Trophoblast cell (in vitro differentiated cells and primary cell): ENCODE measurements around the gene SCARF1.
"Not testable (repeated sequence)": the region's sequence is repeated elsewhere in the genome, so short reads cannot be mapped to it uniquely, and the experiment has no call there.

Experiments
- DNase-seq, 2 donors: peaks; one replicate each; pipeline ENCODE4 v3.0.0-alpha.2; 2016
- H2AFZ ChIP-seq: 2 replicates; pipeline ENCODE4 v1.6.1; 2013; ENCODE audit warnings: low read length, moderate library complexity, mild to moderate bottlenecking; ENCODE audit not compliant: insufficient read depth, poor library complexity
- H2AK5ac ChIP-seq: 2 replicates; pipeline ENCODE4 v1.6.1; 2013; ENCODE audit warnings: mild to moderate bottlenecking, low read length
- H2BK120ac ChIP-seq: 2 replicates; pipeline ENCODE4 v1.6.1; 2013; ENCODE audit warnings: low read length, mild to moderate bottlenecking, moderate library complexity; ENCODE audit not compliant: insufficient read depth, poor library complexity
- H2BK12ac ChIP-seq: 2 replicates; pipeline ENCODE4 v1.6.1; 2013; ENCODE audit warnings: mild to moderate bottlenecking, low read length, moderate library complexity
- H2BK5ac ChIP-seq: 2 replicates; pipeline ENCODE4 v1.6.1; 2013; ENCODE audit warnings: low read length, low read depth, moderate library complexity, mild to moderate bottlenecking; ENCODE audit not compliant: poor library complexity
- H3K14ac ChIP-seq: 2 replicates; pipeline ENCODE4 v1.6.1; 2013; ENCODE audit warnings: mild to moderate bottlenecking, low read length
- H3K18ac ChIP-seq: 2 replicates; pipeline ENCODE4 v1.6.1; 2013; ENCODE audit warnings: mild to moderate bottlenecking, low read length
- H3K23ac ChIP-seq: 2 replicates; pipeline ENCODE4 v1.6.1; 2013; ENCODE audit warnings: low read length
- H3K27ac ChIP-seq: 2 replicates; pipeline ENCODE4 v1.5.1; 2013; ENCODE audit warnings: low read depth, mild to moderate bottlenecking, inconsistent platforms, low read length, moderate library complexity
- H3K27me3 ChIP-seq: 2 replicates; pipeline ENCODE4 v1.6.1; 2013; ENCODE audit warnings: inconsistent platforms, mild to moderate bottlenecking, low read length, moderate library complexity; ENCODE audit not compliant: insufficient read depth
- H3K36me3 ChIP-seq, 2 experiments: 1 replicate in 1 of 2; 2 replicates in 1 of 2; pipeline ENCODE4 v1.6.1; 2013; ENCODE audit warnings: low read length in 2 of 2, mild to moderate bottlenecking in 2 of 2, moderate library complexity in 1 of 2; ENCODE audit not compliant: insufficient read depth in 2 of 2, control insufficient read depth in 1 of 2
- H3K4ac ChIP-seq: 2 replicates; pipeline ENCODE4 v1.6.1; 2013; ENCODE audit warnings: low read depth, mild to moderate bottlenecking, low read length, moderate library complexity
- H3K4me1 ChIP-seq, 2 experiments: 1 replicate in 1 of 2; 2 replicates in 1 of 2; pipeline ENCODE4 v1.6.1; 2013; ENCODE audit warnings: low read length in 2 of 2, mild to moderate bottlenecking in 2 of 2, moderate library complexity in 1 of 2; ENCODE audit not compliant: insufficient read depth in 2 of 2, control insufficient read depth in 1 of 2
- H3K4me2 ChIP-seq: 2 replicates; pipeline ENCODE4 v1.6.1; 2013; ENCODE audit warnings: inconsistent platforms, mild to moderate bottlenecking, low read length, moderate library complexity
- H3K4me3 ChIP-seq: 2 replicates; pipeline ENCODE4 v1.5.1; 2013; ENCODE audit warnings: mild to moderate bottlenecking, low read depth, low read length, inconsistent platforms
- H3K79me1 ChIP-seq: one replicate; pipeline ENCODE4 v1.6.1; 2013; ENCODE audit warnings: low read length
- H3K79me2 ChIP-seq: 2 replicates; pipeline ENCODE4 v1.6.1; 2013; ENCODE audit warnings: low read length, mild to moderate bottlenecking; ENCODE audit not compliant: control insufficient read depth, insufficient read depth, poor library complexity
- H3K9ac ChIP-seq: 2 replicates; pipeline ENCODE4 v1.6.1; 2013; ENCODE audit warnings: mild to moderate bottlenecking, low read length
- H3K9me3 ChIP-seq: 2 replicates; pipeline ENCODE4 v1.6.1; 2013; ENCODE audit warnings: low read depth, mild to moderate bottlenecking, control low read depth, inconsistent platforms, low read length; ENCODE audit not compliant: insufficient read depth
- H4K12ac ChIP-seq: 2 replicates; pipeline ENCODE4 v1.6.1; 2013; ENCODE audit warnings: low read depth, mild to moderate bottlenecking, low read length, moderate library complexity
- H4K8ac ChIP-seq: 2 replicates; pipeline ENCODE4 v1.6.1; 2013; ENCODE audit warnings: low read depth, mild to moderate bottlenecking, low read length, moderate library complexity
- H4K91ac ChIP-seq: one replicate; pipeline ENCODE4 v1.6.1; 2013; ENCODE audit warnings: low read depth, mild to moderate bottlenecking, low read length, moderate library complexity
- WGBS: extraction: QIAGEN DNeasy Blood & Tissue Kit; methylation state at CpG from one replicate; pipeline ENCODE4 v1.1.7; 2013; ENCODE audit warnings: missing lambda C conversion rate; ENCODE audit not compliant: insufficient read length, insufficient coverage; ENCODE audit errors: extremely low coverage; 5-methylcytosine and 5-hydroxymethylcytosine counted together

Gene SCARF1

DNA sequence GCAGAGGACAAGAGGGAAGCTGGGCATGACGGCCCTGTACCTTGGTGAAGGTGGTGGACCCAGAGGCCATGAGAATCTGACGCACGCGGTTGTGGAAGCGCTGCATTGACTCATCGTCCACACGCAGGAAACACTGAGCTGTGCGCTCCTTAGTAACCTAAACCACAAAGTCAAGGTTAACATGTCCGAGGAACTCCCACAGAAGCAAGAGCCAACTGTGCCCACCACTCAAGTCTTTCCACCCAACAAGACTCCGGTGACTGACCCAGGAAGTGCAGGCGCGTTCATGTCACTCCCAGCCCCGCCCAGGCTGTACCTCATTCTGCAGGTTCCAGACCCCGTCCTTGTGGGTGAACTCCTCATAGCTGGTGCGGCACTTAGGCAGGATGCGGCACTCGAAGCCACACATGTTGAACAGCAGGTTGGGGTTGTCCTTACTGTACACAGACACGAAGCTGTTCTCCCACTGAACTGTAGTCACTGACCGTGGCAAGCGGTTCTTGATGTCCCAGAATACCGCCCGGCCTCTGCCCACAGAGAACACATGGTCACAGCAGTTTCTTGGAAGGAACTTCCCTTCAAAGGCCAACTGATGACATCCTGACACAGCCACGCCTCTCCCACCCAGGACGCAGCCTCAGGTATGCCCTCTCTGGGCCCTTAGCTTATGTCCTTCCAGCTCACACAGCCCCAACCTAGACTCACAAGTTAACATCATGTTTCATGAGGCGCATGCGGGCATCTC, 27.7 kb upstream of the SCARF1 start:
- Histone ChIP-seq H2AFZ (no peak overlapping the region), H3K79me2 (no peaks in the 10 kb centered on the region), H3K79me1 (no peaks in the 10 kb centered on the region), H3K4me3 (no peak overlapping the region), H3K9me3 (no peaks in the 10 kb centered on the region), H2AK5ac (no peak overlapping the region), H2BK120ac (no peak overlapping the region), H3K27ac (no peak overlapping the region), H3K27me3 (no peaks in the 10 kb centered on the region), H3K4ac (no peak overlapping the region), H3K4me1 (no peaks in the 10 kb centered on the region), H2BK12ac (no peak overlapping the region), H3K14ac (no peak overlapping the region), H3K18ac (peak overlapping the region; percentile 7), H3K23ac (no peak overlapping the region), H4K8ac (no peak overlapping the region), H3K9ac (no peak overlapping the region), H2BK5ac (no peak overlapping the region), H4K91ac (no peak overlapping the region), H3K36me3 (peaks cover 67 to 84% of the 10 kb centered on the region in 2 experiments), H3K4me2 (no peak overlapping the region), H4K12ac (no peak overlapping the region)
- no CpG with 5 or more reads among the region's 26 CpGs for WGBS
- DNase-seq: no peak

DNA sequence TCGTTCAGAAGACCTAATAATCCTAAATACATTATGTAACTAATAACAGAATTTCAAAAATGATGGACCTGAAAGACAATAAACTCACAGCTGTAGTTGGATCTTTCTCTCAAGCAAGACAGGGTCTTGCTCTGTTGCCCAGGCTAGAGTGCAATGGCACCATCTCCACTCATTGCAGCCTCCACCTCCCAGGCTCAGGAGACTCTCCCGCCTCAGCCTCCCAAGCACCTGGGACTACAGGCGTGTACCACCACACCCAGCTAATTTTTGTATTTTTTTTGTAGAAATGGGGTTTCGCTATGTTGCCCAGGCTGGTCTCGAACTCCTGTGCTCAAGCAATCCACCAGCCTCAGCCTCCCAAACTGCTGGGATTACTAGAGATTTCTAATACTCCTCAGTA, 18.4 kb upstream of the SCARF1 start:
- no CpG with 5 or more reads among the region's 5 CpGs for WGBS
- not testable (repeated sequence) for DNase-seq, H4K8ac ChIP-seq, H3K4me3 ChIP-seq, H3K4me2 ChIP-seq, H3K4me1 ChIP-seq, H3K79me2 ChIP-seq, H3K27ac ChIP-seq, H3K14ac ChIP-seq, H2BK5ac ChIP-seq, H2BK12ac ChIP-seq, H3K18ac ChIP-seq, H2BK120ac ChIP-seq, H4K12ac ChIP-seq, H3K27me3 ChIP-seq, H3K23ac ChIP-seq, H3K4ac ChIP-seq, H4K91ac ChIP-seq, H3K9ac ChIP-seq, H2AFZ ChIP-seq, H2AK5ac ChIP-seq, H3K9me3 ChIP-seq, H3K79me1 ChIP-seq
- H3K36me3 ChIP-seq: peaks cover 60 to 66% of the 10 kb centered on the region in 2 experiments

- H4K8ac ChIP-seq: no peak overlapping the region
Observed at GRCh38 chr17:1661045-1661444, 15.5 kb upstream of the SCARF1 start.

DNA sequence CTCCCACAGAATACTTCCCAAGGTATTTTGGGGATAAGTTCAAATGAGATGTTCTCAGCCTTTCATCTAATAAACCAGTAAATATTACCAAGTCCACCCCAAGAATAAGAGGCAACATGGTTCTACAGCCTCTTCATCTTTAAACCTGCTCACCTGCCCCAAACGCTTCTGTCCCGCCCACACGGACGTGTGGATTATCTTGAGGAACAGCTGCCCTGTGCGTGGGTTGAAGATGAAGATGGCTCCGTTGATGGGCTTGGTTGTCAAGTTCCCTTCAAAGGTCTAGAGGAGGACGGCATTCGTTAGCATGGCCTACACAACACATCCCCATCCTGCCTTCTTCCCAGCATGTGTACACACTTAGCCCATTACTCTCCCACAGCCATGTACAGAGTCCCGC, 12.6 kb upstream of the SCARF1 start:
- Histone ChIP-seq H3K27ac (no peak overlapping the region), H3K23ac (no peak overlapping the region), H2BK5ac (no peak overlapping the region), H2AK5ac (no peak overlapping the region), H3K79me1 (no peaks in the 10 kb centered on the region), H3K4me2 (no peak overlapping the region), H3K4me1 (no peaks in the 10 kb centered on the region), H3K9ac (no peak overlapping the region), H3K9me3 (peaks cover 5% of the 10 kb centered on the region), H2BK12ac (no peak overlapping the region), H3K14ac (no peak overlapping the region), H4K91ac (no peak overlapping the region), H4K12ac (no peak overlapping the region), H3K36me3 (peaks cover 73 to 86% of the 10 kb centered on the region in 2 experiments), H3K79me2 (no peaks in the 10 kb centered on the region), H3K27me3 (no peaks in the 10 kb centered on the region), H2BK120ac (no peak overlapping the region), H3K18ac (no peak overlapping the region), H4K8ac (no peak overlapping the region), H3K4me3 (no peak overlapping the region), H2AFZ (no peak overlapping the region), H3K4ac (no peak overlapping the region)
- DNase-seq: no peak
- no CpG with 5 or more reads among the region's 9 CpGs for WGBS

More at GRCh38 chr17:1661045-1661444, 15.5 kb upstream of the SCARF1 start:
- no peaks in the 10 kb centered on the region for H3K27me3 ChIP-seq
- no peak overlapping the region for H2BK120ac ChIP-seq
- no CpG with 5 or more reads among the region's 12 CpGs for WGBS
- no peak overlapping the region for H3K18ac ChIP-seq
- no peaks in the 10 kb centered on the region for H3K79me2 ChIP-seq
- H2BK12ac ChIP-seq: no peak overlapping the region
- no peak for DNase-seq
- H3K9me3 ChIP-seq: no peaks in the 10 kb centered on the region
- H3K14ac ChIP-seq: no peak overlapping the region
- H3K23ac ChIP-seq: no peak overlapping the region
- H4K91ac ChIP-seq: no peak overlapping the region
- no peak overlapping the region for H4K12ac ChIP-seq
- H2AFZ ChIP-seq: no peak overlapping the region
- peaks cover 61 to 75% of the 10 kb centered on the region in 2 experiments for H3K36me3 ChIP-seq
- no peak overlapping the region for H3K27ac ChIP-seq
- H3K4me1 ChIP-seq: no peaks in the 10 kb centered on the region
- no peak overlapping the region for H3K4me2 ChIP-seq
- H3K4ac ChIP-seq: no peak overlapping the region
- H3K79me1 ChIP-seq: no peaks in the 10 kb centered on the region
- H2BK5ac ChIP-seq: no peak overlapping the region
- H2AK5ac ChIP-seq: no peak overlapping the region
- no peak overlapping the region for H3K9ac ChIP-seq
- peak overlapping the region; percentile 5 for H3K4me3 ChIP-seq
